Activated CD4-positive, alpha-beta T cell treated with anti-CD3 and anti-CD28 coated beads, Interleukin-2, amount 50 U/mL, for 1 hour (primary cell): ENCODE results near the gene MEMO1.
"Not testable (repeated sequence)": the region's sequence is repeated elsewhere in the genome, so short reads cannot be mapped to it uniquely, and the experiment has no call there.

Experiments
- DNase-seq: peaks from one replicate; pipeline ENCODE4 v3.0.0-alpha.2; 2020

MEMO1 gene

DNA sequence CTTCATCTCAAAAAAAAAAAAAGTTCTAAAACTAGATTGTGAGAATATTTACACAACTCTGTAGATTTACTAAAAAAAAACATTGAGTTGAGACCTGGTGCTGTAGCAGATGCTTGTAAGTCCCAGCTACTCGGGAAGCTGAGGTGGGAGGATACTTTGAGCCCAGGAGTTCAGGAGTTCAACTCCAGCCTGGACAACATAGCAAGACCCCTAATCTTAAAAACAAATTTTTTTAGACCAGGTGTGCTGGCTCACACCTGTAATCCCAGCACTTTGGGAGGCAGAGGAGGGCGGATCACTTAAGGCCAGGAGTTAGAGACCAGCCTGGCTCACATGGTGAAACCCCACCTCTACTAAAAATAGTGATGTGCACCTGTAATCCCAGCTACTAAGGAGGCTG is 108.9 kb downstream of the MEMO1 start:
- no peak for DNase-seq

DNA sequence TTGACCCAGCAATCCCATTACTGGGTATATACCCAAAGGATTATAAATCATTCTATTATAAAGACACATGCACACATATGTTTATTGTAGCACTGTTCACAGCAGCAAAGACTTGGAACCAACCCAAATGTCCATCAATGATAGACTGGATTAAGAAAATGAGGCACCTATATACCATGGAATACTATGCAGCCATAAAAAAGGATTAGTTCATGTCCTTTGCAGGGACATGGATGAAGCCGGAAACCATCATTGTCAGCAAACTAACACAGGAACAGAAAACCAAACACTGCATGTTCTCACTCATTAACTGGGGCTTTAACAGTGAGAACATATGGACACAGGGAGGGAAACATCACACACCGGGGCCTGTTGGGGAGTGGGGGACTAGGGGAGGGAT is 110.7 kb downstream of the MEMO1 start:
- not testable (repeated sequence) for DNase-seq

DNA sequence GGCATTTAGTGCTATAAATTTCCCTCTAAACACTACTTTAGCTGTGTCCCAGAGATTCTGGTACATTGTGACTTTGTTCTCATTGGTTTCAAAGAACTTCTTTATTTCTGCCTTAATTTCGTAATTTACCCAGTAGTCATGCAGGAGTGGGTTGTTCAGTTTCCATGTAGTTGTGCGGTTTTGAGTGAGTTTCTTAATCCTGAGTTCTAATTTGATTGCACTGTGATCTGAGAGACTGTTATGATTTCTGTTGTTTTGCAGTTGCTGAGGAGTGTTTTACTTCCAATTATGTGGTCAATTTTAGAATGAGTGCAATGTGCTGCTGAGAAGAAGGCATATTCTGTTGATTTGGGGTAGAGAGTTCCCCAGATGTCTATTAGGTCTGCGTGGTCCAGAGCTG is 112.5 kb downstream of the MEMO1 start:
- not testable (repeated sequence) for DNase-seq

DNA sequence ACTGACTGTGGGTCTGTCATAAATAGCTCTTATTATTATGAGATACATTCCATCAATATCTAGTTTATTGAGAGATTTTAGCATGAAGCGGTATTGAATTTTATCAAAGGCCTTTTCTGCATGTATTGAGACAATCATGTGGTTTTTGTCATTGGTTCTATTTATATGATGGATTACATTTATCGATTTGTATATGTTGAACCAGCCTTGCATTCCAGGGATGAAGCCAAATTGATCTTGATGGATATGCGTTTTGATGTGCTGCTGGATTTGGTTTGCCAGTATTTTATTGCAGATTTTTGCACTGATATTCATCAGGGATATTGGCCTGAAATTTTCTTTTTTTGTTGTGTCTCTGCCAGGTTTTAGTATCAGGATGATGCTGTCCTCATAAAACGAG is 113.5 kb downstream of the MEMO1 start:
- not testable (repeated sequence) for DNase-seq

DNA sequence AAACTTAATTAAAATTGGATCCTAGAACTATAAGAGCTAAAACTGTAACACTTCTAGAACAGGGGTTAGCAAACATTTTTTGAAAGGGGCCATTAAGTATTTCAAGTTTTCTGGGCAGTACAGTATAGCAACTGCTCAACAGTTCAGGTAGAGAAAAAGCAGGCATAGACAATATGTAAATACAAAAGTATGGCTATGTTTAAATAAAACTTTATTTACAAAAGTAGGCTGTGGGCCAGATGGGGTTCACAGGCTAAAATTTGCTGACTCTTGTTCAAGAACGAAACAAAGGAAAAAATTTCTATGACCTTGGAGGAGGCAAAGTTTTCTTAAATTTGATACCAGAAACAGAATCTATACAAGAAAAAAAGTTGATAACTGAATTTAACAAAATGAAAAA is 114.5 kb downstream of the MEMO1 start:
- DNase-seq, result no peak

DNA sequence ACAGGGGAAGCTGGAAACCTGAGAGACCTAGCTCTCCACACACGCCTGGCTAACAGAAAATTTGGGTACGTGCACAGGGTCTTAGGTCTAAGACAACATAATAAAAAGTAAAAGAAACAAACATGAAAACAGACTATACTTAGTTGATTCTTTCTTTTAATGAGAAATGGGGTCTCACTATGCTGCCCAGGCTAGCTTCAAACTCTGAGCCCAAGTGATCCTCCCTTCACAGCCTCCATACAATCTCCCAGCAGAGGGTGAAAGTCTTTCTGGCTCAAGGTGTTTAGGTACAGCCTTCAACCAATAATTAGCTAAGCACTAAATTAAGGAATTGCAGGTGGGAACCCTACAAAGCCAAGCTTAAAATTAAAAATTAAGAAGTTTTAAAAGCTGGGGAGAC is 116.2 kb downstream of the MEMO1 start:
- DNase-seq, result no peak

DNA sequence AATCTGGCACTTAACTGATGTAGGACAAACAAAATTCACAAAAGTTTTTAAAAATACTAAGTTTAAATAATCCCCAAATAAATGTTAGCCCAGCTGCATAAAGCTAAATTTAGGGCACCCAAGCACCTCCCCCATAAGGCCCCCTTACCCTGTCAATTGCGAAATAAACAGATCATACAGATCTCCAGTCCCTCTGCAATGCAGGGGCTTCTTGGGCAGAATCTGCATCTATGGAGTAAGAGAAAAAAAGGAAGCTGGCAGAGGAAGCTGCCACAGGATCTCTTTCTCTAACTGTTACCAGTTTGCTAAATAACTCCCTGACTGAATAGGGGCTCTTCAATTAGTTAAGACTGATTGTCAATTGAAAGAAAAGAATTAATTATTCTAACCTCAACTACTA is 117.7 kb downstream of the MEMO1 start:
- DNase-seq, result no peak

DNA sequence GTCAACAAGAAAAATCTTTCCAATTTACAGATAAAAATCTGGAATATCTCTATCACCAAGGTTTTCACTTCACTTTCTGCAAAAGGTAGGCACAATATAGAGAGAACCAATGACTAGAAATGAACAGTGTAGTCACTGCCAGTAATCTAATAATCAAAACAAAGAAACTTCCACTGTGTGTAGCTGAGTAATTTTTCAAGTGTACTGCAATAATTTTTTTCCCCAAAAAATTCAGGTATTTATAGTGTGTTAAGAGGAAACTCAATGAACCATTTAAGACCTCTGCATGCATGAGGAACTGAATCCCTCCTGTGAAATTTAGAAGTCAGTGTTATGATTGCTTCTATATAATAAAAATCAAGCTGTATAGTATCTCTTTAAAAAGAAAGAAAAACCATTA is 121.8 kb downstream of the MEMO1 start:
- no peak for DNase-seq

DNA sequence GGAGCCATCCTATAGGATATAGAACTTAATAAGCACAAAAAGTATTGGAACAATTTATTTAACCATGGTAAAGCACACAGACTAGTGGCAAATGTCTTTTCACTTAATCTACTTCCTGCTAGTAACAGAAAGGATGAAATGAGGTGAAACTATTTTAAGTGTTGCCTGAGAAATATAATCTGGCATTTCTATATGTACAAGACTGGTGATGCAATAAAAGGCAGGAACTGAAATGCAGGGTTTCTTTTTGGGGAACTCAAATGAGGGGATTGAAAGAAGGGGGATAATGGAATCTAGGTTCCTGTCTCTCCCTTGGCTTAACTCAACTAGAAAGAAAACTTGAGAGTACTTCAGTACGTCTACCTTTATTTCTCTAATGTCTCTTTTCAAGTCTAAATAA is 122.3 kb downstream of the MEMO1 start:
- DNase-seq, result no peak

DNA sequence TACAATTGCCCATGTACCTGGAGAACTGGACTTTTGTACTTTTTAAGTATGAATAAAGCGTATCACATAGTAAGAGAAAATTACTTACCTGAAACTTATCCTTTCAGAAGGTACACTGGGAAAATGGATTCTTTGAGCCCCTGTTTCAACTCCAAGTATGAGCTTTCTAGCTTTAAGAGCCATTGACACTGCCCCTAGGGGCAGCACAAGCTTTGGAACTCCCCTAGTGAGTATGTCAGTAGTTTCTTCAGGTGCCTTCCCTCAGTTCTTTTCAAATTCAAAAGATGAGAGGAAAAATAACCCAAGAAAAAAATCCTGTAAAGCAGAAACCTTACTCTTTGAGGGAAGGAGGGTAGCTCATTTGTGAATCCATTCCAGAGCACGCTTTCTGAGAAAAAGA is 124.1 kb downstream of the MEMO1 start:
- no peak for DNase-seq

DNA sequence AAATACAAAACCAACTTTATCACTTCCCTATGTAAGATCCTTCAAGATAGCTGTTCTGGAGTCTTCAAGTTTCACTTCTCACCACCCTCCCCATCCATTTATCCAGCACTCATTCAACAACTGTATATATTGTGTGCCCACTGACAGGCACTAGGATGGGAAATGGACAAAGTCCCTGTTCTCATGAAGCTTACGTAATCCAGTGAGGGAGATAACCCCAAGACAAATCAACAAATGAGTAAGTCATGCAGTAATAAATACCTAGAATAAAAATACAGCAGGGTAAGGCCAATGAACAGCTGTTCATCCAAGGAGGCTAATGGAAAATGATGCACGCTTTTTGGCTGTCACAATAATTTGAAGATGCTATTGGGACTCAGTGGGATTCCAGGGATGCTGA is 133.8 kb downstream of the MEMO1 start:
- DNase-seq, result no peak

DNA sequence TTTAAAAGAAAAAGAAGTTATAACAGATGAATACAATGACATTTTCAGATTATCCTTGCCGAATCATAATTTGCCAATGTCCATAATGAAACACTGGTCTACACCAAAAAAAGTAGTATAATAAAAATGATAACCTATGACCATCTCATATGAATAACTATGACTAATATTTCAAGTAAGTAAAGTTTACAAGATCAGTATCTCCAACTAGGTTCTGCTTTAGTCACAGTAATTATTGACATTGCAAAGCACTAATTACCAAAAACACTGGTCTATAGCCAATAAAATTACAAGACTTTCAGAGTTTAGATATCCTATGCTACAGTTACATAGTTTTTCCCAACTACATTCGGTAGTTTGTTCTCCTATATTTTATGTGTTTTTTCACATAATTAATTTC is 136.7 kb downstream of the MEMO1 start:
- no peak for DNase-seq

DNA sequence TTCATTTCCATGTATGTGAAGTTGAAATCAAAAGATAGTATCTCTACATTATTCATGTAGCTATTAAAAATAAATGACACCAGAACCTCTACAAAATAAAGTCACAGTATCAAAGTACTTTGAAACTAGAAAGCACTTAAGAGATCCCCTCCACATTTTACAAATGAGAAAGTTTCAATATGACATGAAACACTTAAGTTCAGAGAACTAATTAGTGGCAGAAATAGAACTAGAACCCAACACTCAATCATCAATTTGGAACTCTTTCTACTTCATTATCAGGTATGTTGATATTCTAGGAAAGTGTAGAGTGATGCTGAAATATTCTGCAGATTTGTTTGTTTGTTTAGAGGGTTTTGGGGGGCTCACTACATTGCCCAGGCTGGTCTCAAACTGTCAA is 145.6 kb downstream of the MEMO1 start:
- DNase-seq, result no peak

DNA sequence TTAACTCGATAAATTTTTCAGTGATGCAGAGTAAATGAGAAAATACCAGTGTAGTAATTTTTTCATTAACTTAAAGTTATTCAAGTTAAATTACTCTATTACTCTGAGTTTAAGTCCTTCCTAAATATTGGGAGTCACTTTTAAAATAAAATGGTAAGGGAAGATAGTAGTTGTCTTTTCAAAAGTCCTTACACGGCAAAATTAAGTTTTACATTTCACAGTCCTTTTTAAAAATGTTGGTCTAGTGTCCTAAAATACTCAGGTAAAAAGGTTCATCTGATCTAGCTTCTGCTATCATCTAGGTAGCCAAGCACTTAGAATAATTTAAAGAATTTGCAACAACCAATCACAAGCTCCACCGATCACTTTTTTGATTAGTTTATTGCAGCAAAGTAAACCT is 146.9 kb downstream of the MEMO1 start:
- DNase-seq, result no peak

DNA sequence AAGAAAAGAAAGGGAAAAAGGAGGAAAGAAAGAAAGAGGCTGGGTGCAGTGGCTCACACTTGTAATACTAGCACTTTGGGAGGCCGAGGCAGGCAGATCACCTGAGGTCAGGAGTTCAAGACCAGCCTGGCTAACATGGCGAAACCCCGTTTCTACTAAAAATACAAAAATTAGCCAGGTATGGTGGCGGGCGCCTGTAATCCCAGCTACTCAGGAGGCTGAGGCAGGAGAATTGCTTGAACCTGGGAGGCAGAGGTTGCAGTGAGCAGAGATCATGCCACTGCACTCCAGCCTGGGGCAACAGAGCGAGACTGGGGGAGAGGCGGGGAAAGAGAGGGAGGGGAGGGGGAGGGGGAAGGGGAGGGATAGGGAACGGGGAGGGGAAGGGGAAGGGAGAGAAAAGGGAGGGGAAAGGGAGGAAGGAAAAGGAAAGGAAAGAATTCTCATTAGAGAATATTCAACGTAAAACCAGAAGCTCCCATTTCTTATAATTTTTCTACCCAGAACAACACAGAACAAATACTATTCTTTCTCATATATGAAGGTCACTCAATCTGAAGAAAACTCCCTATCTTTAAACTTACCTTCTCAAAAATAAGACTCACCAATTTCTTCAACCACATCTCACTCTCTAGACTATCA is 147.7 kb downstream of the MEMO1 start:
- DNase-seq, result not testable (repeated sequence)

DNA sequence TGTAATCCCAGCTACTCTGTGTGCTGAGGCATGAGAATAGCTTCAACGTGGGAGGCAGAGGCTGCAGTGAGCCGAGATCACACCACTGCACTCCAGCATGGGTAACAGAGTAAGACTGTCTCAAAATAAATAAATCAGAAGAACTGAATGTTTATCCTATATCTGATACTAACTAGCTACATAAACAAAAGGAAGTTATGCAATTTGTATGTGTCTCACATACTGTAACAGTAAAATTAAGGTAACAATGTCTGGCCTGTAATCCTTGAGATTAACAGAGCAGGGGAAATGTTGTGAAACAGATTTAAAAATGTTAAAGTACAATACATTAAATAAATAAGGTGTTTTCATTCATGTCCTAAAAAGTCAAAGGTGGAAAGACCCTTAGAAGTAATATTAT is 150.8 kb downstream of the MEMO1 start:
- DNase-seq, result no peak

DNA sequence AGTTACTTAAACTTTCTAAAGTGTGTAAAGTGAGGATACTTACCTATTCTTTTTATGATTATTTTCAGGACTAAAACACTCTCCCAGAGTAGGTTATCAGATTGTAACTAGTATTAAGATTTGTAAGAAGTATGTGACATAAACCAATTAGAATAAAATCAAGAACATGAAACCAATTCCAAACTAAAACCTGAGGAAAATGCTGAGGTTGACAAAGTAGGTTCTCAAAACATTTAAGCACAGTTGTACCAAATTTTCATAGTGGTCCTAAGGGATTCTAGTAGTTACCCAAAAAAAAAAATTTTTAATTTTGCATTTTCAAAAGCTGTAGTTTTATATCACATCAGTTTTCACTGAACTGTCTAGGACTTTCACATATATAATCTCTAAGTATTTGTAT is 157.3 kb downstream of the MEMO1 start:
- no peak for DNase-seq

DNA sequence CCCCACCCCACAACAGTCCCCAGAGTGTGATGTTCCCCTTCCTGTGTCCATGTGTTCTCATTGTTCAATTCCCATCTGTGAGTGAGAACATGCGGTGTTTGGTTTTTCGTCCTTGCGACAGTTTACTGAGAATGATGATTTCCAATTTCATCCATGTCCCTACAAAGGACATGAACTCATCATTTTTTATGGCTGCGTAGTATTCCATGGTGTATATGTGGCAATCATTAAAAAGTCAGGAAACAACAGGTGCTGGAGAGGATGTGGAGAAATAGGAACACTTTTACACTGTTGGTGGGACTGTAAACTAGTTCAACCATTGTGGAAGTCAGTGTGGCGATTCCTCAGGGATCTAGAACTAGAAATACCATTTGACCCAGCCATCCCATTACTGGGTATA is 168.7 kb downstream of the MEMO1 start:
- not testable (repeated sequence) for DNase-seq

DNA sequence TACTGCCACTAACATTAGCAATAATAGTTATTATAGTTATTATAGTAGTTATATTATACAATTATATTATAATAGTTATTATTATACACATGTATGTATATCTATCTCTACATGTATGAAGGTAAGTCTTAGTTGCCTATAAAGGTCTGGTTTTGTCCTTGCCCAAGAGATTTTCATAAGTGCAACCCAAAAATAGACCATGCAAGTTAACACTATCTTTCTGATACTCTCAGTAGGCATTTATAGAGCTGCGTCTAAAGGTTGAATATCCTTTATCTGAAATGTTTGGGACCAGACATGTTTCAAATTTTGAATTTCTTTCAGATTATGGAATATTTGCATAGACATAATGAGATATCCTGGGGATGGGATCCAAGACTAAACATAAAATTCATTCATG is 175.4 kb downstream of the MEMO1 start:
- DNase-seq, result no peak

DNA sequence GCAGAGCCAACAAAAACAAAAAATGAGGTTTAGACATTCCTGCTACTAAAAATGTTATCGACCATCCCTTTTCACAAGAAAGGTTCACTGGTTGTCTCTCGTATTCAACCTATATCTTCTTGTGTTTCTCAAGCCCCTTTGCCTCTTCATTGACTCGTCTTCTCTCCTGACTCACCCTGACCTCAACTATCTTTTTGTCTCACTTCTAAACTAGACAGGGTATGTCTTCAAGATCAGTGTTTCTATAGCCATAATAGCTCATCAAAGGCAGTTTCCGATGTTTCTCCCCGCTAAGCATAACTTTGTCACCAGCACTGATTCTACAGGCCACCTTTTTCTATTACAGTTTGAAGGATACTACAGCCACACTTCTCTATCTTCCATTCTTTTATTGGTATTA is 178.4 kb downstream of the MEMO1 start:
- no peak for DNase-seq

DNA sequence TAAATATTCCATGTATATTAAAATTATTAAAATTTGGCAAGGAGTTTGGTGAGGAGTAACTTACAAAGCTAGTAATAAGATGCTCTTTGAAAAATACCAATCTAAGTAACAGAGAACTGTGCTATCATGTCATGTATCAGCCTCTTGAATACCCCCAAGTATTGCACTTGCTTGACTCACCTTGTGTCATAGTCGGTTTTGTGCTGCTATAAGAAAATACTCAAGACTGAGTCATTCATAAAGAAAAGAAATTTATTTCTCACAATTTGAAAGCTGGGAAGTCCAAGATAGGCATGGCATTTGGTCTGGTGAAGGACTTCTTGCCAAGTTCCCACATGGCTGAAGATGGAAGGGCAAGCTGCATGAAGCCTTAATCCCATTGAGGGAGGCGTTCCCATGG is 179.2 kb downstream of the MEMO1 start:
- DNase-seq, result no peak

DNA sequence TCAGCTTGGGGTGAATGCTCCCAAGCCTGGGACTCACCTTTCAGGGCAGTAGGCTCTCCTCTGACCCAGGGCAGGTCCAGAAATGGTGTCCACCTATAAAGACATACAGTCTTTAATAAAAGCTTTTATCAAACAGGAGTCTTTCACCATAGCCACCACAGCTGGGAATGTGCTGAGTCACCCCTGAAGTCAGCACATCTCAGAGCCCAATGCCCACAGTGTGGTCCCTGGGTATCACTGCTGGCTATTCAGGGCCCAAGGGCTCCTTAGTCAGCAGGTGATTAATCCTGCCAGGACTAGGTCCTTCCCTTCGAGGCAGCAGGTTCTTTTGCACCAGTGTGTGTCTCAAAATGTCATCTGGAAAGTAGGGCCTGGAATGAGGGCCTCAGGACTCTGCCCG is 181.9 kb downstream of the MEMO1 start:
- no peak for DNase-seq

DNA sequence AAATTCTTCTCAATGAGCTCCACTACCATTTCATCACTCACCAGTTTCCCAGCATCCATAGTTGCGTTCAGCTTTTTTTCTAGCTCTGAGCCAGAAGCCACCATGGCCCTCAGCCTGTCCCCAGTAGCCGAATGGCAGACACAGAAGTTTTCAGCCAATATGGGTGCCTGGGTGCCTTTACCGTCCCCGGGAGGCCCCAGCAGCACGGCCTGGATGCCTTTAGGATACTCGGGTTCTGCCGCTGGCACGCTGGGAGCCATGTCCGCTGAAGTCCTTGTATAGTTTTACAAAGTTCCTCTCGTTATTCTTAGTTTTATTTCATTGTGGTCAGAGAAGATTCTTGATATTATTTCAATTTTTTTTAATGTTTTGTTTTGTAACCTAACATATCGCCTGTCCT is 187.2 kb downstream of the MEMO1 start:
- no peak for DNase-seq

DNA sequence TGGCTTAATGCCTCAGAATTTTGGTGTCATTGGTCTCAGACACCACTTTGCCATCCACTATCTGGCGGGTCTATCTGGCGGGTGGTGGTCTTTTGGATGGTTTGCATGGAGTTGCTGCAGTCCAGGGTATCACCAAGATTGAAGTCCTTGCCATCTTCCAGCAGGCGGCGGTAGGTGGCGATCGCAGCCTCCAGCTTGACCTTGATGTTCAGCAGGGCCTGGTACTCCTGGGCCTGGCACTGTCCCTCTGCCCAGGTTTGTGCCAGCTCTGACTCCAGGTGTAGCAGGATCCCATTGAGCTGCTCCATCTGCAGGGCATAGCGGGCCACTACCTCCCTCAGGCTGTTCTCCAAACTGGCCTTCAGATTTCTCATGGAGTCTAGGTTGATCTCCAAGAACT is 188.2 kb downstream of the MEMO1 start:
- no peak for DNase-seq
